ENCODE results near the gene HSCB.

Gene HSCB

DNA sequence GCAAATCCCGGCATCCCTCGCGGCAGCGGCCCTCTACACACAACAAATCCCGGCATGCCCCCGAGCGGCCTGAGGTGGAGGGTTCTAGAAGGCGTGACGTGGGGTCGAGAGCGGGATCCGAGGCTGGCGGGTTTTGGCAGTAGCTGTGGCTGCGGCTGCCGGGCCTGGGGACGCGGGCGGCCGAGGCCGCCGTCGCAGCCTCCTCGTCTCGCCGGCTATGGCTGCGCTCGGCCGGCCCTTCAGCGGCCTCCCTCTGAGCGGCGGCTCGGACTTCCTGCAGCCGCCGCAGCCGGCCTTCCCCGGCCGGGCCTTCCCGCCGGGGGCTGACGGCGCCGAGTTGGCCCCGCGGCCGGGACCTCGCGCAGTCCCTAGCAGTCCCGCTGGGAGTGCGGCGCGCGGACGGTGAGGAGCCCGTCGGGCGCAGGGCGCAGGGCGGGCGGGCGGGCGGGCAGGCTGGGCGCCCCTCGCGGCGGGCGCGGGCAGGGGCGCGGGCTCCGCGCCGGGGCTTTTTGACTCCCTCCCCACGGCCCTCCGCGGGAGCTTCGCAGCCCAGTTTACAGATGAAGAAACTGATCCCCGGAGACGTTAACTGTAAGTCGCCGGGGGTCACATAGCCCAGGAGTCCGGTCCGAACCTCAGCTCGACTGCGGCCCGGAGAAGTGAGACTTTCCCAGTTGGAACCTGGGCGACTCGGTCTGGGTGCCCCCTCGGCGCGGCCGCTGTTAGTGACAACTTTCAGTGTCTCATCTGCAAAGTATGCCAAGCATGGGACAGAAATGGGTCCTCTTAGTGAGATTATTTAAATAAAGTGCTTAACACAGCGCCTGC lies 31.0 kb downstream of the HSCB start, which contains the start of gene CCDC117:
Gene CCDC117 (plus strand): TSS at position 63 of the 828 bp plus-strand sequence. CDS start 155 bp downstream, at position 218.
- Histone ChIP-seq H3K4me3 (ENCODE audit: low read length) (peak within 1 kb of the TSS; percentile 89), H3K27ac (ENCODE audit: low read length) (no peak within 1 kb of the TSS), H3K36me3 (ENCODE audit: control insufficient read depth, low read depth, low read length) (peaks cover 5% of the 10 kb centered on the region), H3K27me3 (ENCODE audit: control insufficient read depth, insufficient read depth, low read length) (no peaks in the 10 kb centered on the region), H3K9ac (ENCODE audit: low read length) (peak within 1 kb of the TSS; percentile 79), H3K9me3 (ENCODE audit: control insufficient read depth, low read depth, low read length) (peaks cover 3% of the 10 kb centered on the region), H3K4me1 (ENCODE audit: control insufficient read depth, low read depth, low read length) (no peaks in the 10 kb centered on the region)

DNA sequence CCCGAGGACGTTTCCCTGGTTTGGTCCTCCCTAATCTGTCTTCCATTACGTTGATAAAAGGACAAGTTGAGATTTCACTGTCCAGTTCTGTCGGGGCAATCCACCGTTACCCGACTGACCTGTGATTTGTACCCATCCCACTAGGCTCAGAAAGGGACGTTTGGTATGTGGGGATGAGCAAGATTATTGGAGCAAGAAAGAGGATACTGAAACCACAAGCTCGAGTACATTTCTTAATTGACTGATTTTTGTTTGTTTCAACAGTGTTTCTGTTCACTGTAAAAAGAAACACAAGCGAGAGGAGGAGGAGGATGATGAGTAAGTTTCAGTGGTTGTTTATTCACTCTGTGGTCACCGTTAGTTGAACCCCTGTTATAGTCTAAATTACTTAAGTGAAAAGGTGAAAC lies 31.6 kb downstream of the HSCB start:
- Histone ChIP-seq H3K9me3 (ENCODE audit: control insufficient read depth, low read depth, low read length) (peaks cover 3% of the 10 kb centered on the region), H3K27ac (ENCODE audit: low read length) (no peak overlapping the region), H3K36me3 (ENCODE audit: control insufficient read depth, low read depth, low read length) (peaks cover 5% of the 10 kb centered on the region), H3K27me3 (ENCODE audit: control insufficient read depth, insufficient read depth, low read length) (no peaks in the 10 kb centered on the region), H3K4me3 (ENCODE audit: low read length) (peak overlapping the region; percentile 89), H3K4me1 (ENCODE audit: control insufficient read depth, low read depth, low read length) (no peaks in the 10 kb centered on the region), H3K9ac (ENCODE audit: low read length) (peak overlapping the region; percentile 63)

DNA sequence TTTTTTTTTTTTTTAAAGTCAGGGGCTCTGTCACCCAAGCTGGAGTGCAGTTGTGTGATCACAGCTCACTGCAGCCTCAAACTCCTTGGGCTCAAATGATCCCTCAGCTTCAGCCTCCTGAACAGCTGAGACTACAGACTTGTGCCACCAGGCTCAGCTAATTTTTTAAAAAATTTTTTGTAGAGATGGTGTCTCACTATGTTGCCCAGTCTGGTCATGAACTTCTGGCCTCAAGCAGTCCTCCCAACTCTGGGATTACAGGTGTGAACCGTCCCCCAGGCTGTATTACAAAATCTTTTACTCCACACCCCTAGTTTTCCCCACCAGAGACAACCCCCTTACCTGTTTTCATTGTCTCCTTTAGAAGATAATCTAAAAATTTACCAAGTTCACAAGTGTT lies 32.5 kb downstream of the HSCB start:
- Histone ChIP-seq H3K4me3 (ENCODE audit: low read length) (no peak overlapping the region), H3K36me3 (ENCODE audit: control insufficient read depth, low read depth, low read length) (peaks cover 5% of the 10 kb centered on the region), H3K9ac (ENCODE audit: low read length) (no peak overlapping the region)

DNA sequence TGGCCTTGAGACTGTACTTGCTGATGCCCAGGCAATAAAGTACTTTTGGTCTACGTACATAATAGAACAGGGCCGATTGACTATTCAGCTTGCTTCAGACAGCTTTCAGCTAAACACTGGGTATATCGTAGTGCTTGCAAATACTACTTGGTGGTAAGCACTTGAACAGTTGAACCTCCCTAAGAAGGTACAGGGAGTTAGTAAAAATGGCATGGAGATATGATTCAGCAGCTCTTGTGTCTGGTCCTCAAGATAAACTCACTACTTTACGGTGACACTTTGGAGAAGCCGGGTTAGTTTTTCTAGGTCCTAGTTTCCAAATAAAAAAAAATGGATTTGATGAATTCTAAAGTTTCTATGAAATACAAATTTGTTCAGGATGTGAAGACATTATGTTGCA lies 38.0 kb downstream of the HSCB start:
- H3K27ac ChIP-seq (ENCODE audit: low read length): no peak overlapping the region
- H3K9me3 ChIP-seq (ENCODE audit: control insufficient read depth, low read depth, low read length): no peaks in the 10 kb centered on the region
- H3K4me1 ChIP-seq (ENCODE audit: control insufficient read depth, low read depth, low read length): no peaks in the 10 kb centered on the region
- peaks cover 34% of the 10 kb centered on the region for H3K36me3 ChIP-seq (ENCODE audit: control insufficient read depth, low read depth, low read length)
- H3K27me3 ChIP-seq (ENCODE audit: control insufficient read depth, insufficient read depth, low read length): no peaks in the 10 kb centered on the region
- H3K9ac ChIP-seq (ENCODE audit: low read length): no peak overlapping the region
- no peak overlapping the region for H3K4me3 ChIP-seq (ENCODE audit: low read length)

More for the DNA sequence above, 32.5 kb downstream of the HSCB start:
- Histone ChIP-seq H3K9me3 (ENCODE audit: control insufficient read depth, low read depth, low read length) (no peaks in the 10 kb centered on the region), H3K4me1 (ENCODE audit: control insufficient read depth, low read depth, low read length) (no peaks in the 10 kb centered on the region), H3K27ac (ENCODE audit: low read length) (no peak overlapping the region), H3K27me3 (ENCODE audit: control insufficient read depth, insufficient read depth, low read length) (no peaks in the 10 kb centered on the region)

DNA sequence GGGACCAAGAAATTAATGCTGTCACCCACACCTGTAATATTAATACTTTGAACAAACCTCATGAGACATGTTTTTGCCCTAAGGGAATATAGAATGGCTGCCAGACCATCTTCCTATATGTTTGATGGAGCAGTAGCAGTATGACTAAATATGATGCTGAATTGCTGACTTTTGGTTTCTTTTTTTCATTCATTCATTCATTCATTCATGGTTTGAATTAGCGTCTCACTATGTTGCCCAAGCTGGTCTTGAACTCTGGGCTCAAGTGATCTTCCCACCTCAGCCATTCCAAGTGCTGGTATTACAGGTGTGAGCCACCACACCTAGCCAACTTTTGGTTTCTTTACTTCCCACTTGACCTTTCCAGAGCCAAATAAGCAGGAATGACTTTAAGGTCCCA lies 38.5 kb downstream of the HSCB start:
- H3K27me3 ChIP-seq (ENCODE audit: control insufficient read depth, insufficient read depth, low read length): no peaks in the 10 kb centered on the region
- no peaks in the 10 kb centered on the region for H3K9me3 ChIP-seq (ENCODE audit: control insufficient read depth, low read depth, low read length)
- H3K27ac ChIP-seq (ENCODE audit: low read length): no peak overlapping the region
- H3K36me3 ChIP-seq (ENCODE audit: control insufficient read depth, low read depth, low read length): peaks cover 39% of the 10 kb centered on the region
- no peak overlapping the region for H3K4me3 ChIP-seq (ENCODE audit: low read length)
- no peaks in the 10 kb centered on the region for H3K4me1 ChIP-seq (ENCODE audit: control insufficient read depth, low read depth, low read length)
- no peak overlapping the region for H3K9ac ChIP-seq (ENCODE audit: low read length)

DNA sequence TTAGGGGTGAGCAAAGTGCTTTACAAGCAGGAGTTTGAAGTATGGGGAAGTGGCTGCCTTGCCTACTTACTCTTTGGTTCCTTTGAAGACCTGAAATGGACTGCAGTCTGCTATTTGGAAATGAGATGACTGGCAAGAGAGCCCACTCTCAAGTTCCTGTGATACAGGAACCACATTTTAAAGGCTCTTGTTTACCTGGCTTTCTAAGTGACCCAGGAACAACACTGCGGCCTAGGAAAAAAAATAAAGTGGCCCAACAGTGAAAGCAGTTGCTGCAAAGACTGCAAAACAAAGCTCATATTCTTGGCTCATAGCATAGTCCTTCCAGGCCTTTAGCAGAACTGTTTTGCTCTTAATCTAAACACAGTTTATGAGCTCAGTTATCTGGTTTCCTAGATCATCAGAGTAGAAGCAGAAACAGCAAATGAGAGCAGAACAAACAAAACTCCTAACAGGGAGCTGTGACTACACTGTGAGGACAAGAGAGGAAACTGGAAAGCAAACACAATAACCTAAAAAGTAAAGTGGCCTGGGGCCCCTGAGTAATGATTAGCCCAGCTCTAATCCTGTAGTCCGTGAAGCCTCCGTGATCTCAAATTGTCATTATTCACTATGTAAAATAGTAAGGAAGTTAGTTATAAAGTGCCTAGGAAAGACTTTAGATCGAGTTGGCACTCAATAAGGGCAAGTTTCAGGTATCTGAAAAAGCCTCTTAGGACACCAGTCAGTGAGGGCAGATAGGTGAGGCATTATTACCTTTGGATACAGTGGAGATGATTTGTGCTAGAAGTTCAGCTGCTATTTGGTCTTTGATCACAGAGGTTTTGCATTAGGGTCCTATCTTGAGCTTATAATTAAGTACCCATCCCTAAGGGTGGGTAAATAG lies 42.2 kb downstream of the HSCB start:
- no peaks in the 10 kb centered on the region for H3K4me1 ChIP-seq (ENCODE audit: control insufficient read depth, low read depth, low read length)
- no peak overlapping the region for H3K4me3 ChIP-seq (ENCODE audit: low read length)
- no peaks in the 10 kb centered on the region for H3K27me3 ChIP-seq (ENCODE audit: control insufficient read depth, insufficient read depth, low read length)
- H3K9ac ChIP-seq (ENCODE audit: low read length): no peak overlapping the region
- H3K27ac ChIP-seq (ENCODE audit: low read length): no peak overlapping the region
- peaks cover 56% of the 10 kb centered on the region for H3K36me3 ChIP-seq (ENCODE audit: control insufficient read depth, low read depth, low read length)
- no peaks in the 10 kb centered on the region for H3K9me3 ChIP-seq (ENCODE audit: control insufficient read depth, low read depth, low read length)

DNA sequence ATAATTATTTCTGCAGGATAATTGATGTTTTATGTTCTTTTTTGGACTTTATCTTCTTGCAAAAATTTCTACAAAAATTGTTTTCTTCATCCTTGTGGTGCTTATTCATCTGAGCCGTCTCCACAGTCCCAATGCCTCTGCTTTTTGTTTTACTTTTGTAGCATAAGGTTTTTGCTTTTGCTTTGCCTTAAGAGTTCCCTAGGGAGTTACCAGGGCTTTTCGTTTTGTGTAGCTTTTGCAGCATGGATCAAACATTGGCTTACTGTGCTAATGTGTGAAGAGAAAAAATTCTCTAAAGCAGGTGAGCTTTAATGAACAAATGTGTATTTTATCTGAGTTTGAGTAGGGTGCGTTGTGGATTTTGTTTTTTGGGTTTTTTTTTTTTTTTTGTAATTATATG lies 46.8 kb downstream of the HSCB start:
- Histone ChIP-seq H3K4me1 (ENCODE audit: control insufficient read depth, low read depth, low read length) (no peaks in the 10 kb centered on the region), H3K9ac (ENCODE audit: low read length) (no peak overlapping the region), H3K36me3 (ENCODE audit: control insufficient read depth, low read depth, low read length) (peaks cover 38% of the 10 kb centered on the region), H3K27me3 (ENCODE audit: control insufficient read depth, insufficient read depth, low read length) (no peaks in the 10 kb centered on the region), H3K27ac (ENCODE audit: low read length) (no peak overlapping the region), H3K4me3 (ENCODE audit: low read length) (no peak overlapping the region), H3K9me3 (ENCODE audit: control insufficient read depth, low read depth, low read length) (no peaks in the 10 kb centered on the region)

DNA sequence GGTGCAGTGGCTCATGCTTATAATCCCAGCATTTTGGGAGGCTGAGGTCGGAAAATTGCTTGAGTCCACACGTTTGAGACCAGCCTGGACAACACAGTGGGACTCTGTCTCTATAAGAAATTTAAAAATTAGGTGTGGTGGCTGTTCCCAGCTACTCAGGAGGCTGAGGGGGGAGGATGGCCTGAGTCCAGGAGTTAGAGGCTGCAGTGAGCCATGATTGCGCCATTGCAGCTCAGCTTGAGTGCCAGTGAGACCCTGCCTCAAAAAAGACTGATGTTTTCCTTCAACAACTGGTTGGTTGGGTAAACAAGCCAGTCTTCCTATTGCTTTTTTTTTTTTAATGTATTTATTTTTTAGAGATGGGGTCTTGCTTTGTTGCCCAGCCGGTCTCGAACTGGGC lies 49.3 kb downstream of the HSCB start:
- no peak overlapping the region for H3K4me3 ChIP-seq (ENCODE audit: low read length)
- H3K27me3 ChIP-seq (ENCODE audit: control insufficient read depth, insufficient read depth, low read length): no peaks in the 10 kb centered on the region
- no peaks in the 10 kb centered on the region for H3K9me3 ChIP-seq (ENCODE audit: control insufficient read depth, low read depth, low read length)
- no peak overlapping the region for H3K27ac ChIP-seq (ENCODE audit: low read length)
- peaks cover 39% of the 10 kb centered on the region for H3K36me3 ChIP-seq (ENCODE audit: control insufficient read depth, low read depth, low read length)
- no peak overlapping the region for H3K9ac ChIP-seq (ENCODE audit: low read length)
- H3K4me1 ChIP-seq (ENCODE audit: control insufficient read depth, low read depth, low read length): no peaks in the 10 kb centered on the region

DNA sequence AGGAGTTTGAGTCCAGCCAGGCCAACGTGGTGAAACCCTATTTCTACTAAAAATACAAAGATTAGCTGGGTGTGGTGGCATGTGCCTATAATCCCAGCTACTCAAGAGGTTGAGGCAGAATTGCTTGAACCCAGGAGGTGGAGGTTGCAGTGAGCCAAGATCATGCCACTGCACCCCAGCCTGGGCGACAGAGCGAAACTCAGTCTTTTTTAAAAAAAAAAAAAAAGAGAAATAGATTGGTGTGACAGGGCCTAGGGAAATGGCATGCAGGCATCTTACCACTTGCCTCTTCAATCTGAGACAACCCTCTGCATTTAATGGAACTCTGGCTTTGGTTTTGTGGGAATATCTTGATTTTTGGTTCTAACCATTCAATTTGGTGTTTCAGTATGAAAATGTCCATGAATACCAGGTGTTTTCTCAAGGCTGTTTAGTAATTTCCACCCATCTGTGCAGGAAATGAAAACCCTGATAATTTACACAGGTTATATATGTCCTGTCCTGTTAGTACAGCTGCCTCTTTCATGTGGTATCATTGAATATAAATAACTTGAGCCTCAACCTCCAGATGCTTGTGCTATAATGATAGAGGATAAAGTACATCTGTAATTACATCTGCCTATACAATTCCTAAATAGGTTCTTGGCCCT lies 50.1 kb downstream of the HSCB start:
- no peak overlapping the region for H3K9ac ChIP-seq (ENCODE audit: low read length)
- H3K4me3 ChIP-seq (ENCODE audit: low read length): no peak overlapping the region
- no peaks in the 10 kb centered on the region for H3K9me3 ChIP-seq (ENCODE audit: control insufficient read depth, low read depth, low read length)
- H3K36me3 ChIP-seq (ENCODE audit: control insufficient read depth, low read depth, low read length): peaks cover 40% of the 10 kb centered on the region
- H3K27me3 ChIP-seq (ENCODE audit: control insufficient read depth, insufficient read depth, low read length): no peaks in the 10 kb centered on the region
- no peak overlapping the region for H3K27ac ChIP-seq (ENCODE audit: low read length)
- H3K4me1 ChIP-seq (ENCODE audit: control insufficient read depth, low read depth, low read length): no peaks in the 10 kb centered on the region

DNA sequence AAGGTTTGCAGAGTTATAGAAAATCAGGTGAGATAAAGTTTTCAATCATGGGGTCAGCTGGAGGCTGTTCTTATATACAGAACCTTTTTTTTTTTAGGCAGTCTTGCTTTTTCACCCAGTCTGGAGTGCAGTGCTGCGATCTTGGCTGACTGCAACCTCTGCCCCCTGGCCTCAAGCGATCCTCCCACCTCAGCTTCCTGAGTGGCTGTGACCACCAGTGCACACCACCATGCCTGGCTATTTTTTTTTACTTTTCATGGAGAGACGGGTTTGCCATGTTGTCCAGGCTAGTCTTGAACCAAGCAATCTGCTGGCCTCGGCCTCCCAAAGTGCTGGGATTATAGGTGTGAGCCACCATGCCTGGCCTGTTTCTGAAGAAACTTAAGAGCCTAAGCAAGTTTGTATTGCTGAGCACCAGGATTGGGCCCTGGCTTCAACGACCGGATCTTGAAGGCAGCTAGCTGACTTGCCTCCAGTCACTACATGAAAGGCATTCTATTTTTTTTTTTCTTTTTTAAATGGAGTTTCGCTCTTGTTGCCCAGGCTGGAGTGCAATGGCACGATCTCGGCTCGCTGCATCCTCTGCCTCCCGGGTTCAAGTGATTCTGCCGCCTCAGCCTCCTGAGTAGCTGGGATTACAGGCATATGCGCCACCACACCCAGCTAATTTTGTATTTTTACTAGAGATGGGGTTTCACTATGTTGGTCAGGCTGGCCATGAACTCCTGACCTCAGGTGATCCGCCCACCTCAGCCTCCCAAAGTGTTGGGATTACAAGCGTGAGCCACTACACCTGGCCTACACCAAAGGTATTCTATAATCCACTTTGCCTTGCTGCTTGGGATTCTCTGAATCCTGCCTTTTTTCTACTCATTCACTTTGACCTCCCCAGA lies 50.9 kb downstream of the HSCB start:
- Histone ChIP-seq H3K27me3 (ENCODE audit: control insufficient read depth, insufficient read depth, low read length) (no peaks in the 10 kb centered on the region), H3K36me3 (ENCODE audit: control insufficient read depth, low read depth, low read length) (peaks cover 39% of the 10 kb centered on the region), H3K4me3 (ENCODE audit: low read length) (no peak overlapping the region), H3K4me1 (ENCODE audit: control insufficient read depth, low read depth, low read length) (no peaks in the 10 kb centered on the region), H3K9ac (ENCODE audit: low read length) (no peak overlapping the region), H3K27ac (ENCODE audit: low read length) (no peak overlapping the region), H3K9me3 (ENCODE audit: control insufficient read depth, low read depth, low read length) (no peaks in the 10 kb centered on the region)
